ENCODE data around the gene G2E3.

Gene G2E3

DNA sequence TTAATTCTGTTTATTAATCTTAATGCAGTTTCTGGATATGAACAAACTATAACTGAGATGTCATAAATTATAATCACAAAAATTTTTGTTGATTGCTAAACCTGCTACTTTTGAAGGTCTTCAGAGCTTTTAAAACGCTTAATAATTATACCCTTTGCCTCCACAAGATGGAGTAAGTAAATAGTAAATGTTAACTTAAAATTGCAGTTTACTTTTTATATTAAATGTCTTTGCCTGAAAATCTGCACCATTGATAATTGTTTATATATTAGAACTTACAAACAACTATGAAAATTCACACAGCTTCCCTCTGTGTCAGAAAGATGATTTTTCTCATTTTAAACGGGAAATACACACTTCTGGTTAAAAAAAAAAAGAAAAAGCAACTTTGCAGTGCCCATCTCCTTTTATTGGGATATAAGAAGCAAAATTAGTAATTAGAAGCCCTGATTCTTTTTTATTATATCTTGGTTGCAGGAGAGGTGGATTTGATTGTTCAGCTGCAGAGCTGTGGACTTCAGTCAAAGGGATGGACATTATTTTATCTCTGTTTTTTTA, 98.7 kb downstream of the G2E3 start:
- peak; percentile 18 for DNase-seq

- DNase-seq = no peak
These were observed 99.7 kb downstream of the G2E3 start for GRCh38 chr14:30658645-30659044.

GRCh38 chr14:30669594-30669993, 110.6 kb downstream of the G2E3 start:
- no peak for DNase-seq

Measured in CD4-positive, alpha-beta T cell treated with Interleukin-4 for 4 hours (primary cell).